GM19043 (cell line): Measurements from ENCODE around the gene OR7C1.
"Not testable (repeated sequence)": the region's sequence is repeated elsewhere in the genome, so short reads cannot be mapped to it uniquely, and the experiment has no call there.

Experiments used
- ATAC-seq: cut with Tn5 transposase; IDR thresholded peaks from one replicate; pipeline ENCODE4 v1.9.1; 2021; ENCODE audit warnings: low read depth; ENCODE audit not compliant: unreplicated experiment

OR7C1 gene

GRCh38 chr19:14768001-14768400 is 67.0 kb downstream of the OR7C1 start:
- no peak for ATAC-seq

- ATAC-seq, result no peak
Observed at GRCh38 chr19:14767466-14767971, 67.5 kb downstream of the OR7C1 start.

DNA sequence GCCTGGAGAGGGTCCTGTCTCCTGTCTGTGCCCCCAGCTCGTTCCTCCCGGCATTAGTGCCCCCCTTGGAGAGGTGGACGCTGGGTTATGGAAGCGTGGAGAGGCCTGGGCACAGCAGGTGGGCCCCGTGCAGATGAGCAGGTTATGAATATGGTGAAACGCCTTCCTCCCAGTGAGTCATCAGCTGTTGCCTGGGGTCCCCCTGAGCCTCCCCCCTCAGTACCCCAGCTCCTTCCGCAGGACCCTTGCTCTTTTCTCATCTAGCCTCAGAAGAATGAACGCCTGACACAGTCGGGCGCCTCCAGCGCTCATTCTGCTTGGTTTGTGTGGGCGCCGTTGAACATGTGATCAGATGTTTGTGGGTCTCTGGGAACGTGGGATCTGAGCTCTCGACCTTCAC is 69.1 kb downstream of the OR7C1 start:
- not testable (repeated sequence) for ATAC-seq

DNA sequence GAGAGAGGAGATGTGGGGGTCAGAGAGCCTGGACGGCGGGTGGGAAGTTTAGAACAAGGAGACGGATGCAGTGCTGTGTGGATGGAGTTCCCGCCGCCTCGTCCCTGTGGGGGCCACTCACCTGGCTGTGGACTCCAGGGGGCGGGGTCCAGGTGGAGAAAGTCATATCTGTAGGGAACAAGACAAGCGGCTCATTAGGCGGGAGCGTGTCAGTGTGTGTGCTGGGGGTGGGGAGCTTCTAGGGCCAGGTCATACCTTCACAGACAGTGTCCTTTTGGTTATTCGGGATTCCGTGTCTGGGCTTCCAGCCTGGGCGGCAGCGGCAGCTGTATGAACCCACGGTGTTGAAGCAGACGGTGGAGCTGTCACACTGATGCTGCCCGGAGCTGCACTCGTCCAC is 69.6 kb downstream of the OR7C1 start:
- ATAC-seq, result not testable (repeated sequence)

DNA sequence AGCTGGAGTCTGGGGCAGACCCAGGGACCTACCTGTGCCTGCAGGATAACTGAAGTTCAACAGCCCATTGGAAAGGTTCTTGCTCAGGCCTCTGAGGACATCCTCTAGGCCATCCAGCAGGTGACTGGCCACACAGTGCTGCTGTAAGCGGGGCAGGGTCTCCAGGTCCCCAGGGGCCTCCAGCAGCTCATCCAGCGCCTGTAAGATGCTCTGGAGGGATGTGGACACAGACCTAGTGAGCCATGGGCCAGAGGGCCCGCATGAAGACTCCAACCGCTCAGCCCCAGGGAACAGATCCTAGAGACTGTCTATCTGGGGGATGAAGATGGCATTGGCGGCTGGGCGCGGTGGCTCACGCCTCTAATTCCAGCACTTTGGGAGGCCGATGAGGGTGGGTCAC is 70.6 kb downstream of the OR7C1 start:
- ATAC-seq, result no peak

DNA sequence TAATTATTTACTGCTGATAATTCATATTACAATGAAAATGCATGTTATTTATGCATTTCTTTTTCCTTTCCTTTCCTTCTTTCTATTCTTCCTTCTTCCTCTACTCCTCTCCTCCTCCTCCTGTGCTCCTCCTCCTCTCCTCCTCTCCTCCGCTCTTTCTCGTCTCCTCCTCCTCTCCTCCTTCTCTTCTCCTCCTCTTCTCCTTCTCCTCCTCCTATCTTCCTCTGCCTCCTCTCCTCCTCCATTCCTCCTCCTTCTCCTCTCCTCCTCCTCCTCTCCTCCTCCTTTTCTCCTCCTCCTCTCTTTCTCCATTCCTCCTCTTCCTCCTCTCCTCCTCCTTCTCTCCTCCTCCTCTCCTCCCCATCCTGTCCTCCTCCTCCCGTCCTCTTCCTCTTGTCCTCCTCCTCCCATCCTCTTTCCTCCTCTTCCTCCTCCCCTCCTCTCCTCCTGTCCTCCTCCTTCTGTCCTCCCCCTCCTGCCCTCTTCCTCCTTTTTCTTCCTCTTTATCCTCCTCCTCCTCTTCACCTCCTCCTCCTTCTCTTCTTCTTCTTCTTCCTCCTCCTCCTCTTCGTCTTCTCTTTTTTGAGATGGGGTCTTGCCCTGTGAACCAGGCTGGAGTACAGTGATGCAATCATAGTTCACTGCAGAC is 71.4 kb downstream of the OR7C1 start:
- ATAC-seq, result no peak

GRCh38 chr19:14762111-14762510 is 72.9 kb downstream of the OR7C1 start:
- no peak for ATAC-seq

DNA sequence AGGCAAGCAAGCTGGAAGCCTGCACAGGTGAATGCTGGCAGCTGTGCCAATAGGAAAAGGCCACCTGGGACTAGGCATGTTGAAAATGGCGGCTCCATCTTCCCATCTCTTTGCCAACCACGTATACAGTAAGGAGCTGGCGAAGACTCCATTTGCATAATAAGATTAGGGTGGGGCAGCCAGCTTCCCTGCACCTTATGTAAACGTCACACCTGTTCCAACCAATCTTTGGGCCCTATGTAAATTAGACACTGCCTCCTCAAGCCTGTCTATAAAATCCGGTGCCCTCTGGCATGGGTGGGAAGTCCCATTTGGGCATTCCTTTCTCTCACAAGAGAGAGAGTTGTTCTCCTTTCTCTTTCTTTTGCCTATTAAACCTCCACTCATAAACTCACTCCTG is 73.4 kb downstream of the OR7C1 start:
- ATAC-seq, result no peak

DNA sequence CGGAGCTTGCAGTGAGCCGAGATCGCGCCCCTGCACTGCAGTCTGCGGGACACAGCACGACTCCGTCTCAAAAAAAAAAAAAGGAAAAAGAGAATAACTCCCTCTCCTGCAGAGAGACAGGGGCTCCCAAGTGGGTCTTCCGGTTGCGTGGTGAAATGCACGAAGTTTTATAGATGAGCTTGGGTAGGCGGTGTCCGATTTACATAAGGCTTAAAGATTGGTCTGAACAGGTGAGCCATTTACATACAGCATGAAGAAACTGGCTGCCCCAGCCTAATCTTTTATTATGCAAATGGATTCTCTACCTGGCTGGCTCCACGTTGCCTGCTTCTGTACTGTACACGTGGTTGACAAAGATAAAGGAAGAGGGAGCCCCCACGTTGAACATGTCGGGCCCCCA is 76.2 kb downstream of the OR7C1 start:
- ATAC-seq, result no peak

- no peak for ATAC-seq
Observed at GRCh38 chr19:14748601-14749000, 86.4 kb downstream of the OR7C1 start.
